ENCODE data around the gene LTB4R. TPM values are rescaled to one million over a fixed set of nuclear protein-coding genes. Genes with fewer than 3 reads are reported as not detected.

Gene LTB4R
- total RNA-seq, 1 experiment from 2014 or later = 9.4 TPM

GRCh38 chr14:24313913-24314312, 2.6 kb downstream of the LTB4R start (continued):
- TF ChIP-seq E2F5 (CRISPR knock-in tag; IDR thresholded peaks at IDR 0.05) (no peak), GABPB1 (CRISPR knock-in tag; IDR thresholded peaks at IDR 0.05) (no peak), ZNF281 (CRISPR knock-in tag; IDR thresholded peaks at IDR 0.05) (no peak), ETV6 (CRISPR knock-in tag; IDR thresholded peaks at IDR 0.05) (no peak), FOXK1 (CRISPR knock-in tag; IDR thresholded peaks at IDR 0.05) (no peak), PRRX2 (CRISPR knock-in tag; IDR thresholded peaks at IDR 0.05) (no peak)

- no peaks in the 10 kb centered on the region for H3K36me3 Mint-ChIP-seq
- no peak for DNase-seq (ENCODE audit: low spot score)
- ChIA-PET CTCF (interaction anchor here (3.2 kb wide), 1 partner anchor 18 kb away, joined by 19 read pairs; no protein-coding TSS in a partner anchor), POLR2A (no interaction called here)
- peaks cover 77% of the 10 kb centered on the region for H3K27me3 Mint-ChIP-seq (ENCODE audit: low read depth)
- no peaks in the 10 kb centered on the region for H3K9me3 Mint-ChIP-seq
- TF ChIP-seq CTCF (IDR thresholded peaks at IDR 0.05) (no peak), PRDM15 (CRISPR knock-in tag; IDR thresholded peaks at IDR 0.05) (no peak), ZBTB43 (CRISPR knock-in tag; IDR thresholded peaks at IDR 0.05) (no peak), TCF7 (CRISPR knock-in tag; IDR thresholded peaks at IDR 0.05; ENCODE audit: low read depth) (no peak)
- H3K4me3 Mint-ChIP-seq = no peak overlapping the region
- no peak overlapping the region for H3K27ac Mint-ChIP-seq
- no peak for ATAC-seq
- H3K4me1 Mint-ChIP-seq = peaks cover 7% of the 10 kb centered on the region
Measured at GRCh38 chr14:24314377-24315193, 3.3 kb downstream of the LTB4R start.

- Mint-ChIP-seq H3K27me3 (ENCODE audit: low read depth) (peaks cover 84% of the 10 kb centered on the region), H3K4me3 (no peak overlapping the region), H3K9me3 (no peaks in the 10 kb centered on the region), H3K27ac (no peak overlapping the region), H3K36me3 (no peaks in the 10 kb centered on the region), H3K4me1 (peaks cover 2% of the 10 kb centered on the region)
- TF ChIP-seq MLX (CRISPR knock-in tag; IDR thresholded peaks at IDR 0.05) (no peak), PRDM15 (CRISPR knock-in tag; IDR thresholded peaks at IDR 0.05) (0 out of 2 replicates have a peak, but pooled peaks have one; percentile 4)
- POLR2A ChIA-PET = interaction anchor here (0.6 kb wide), 1 partner anchor 69 kb away, joined by 3 read pairs; no protein-coding TSS in a partner anchor
- CTCF ChIA-PET = interaction anchor here (0.6 to 3.2 kb wide), 10 partner anchors 7 to 760 kb away, joined by 3 to 21 read pairs (median 6); partner anchors contain the start of genes CIDEB, DHRS1, KHNYN and NOP9
- no peak for ATAC-seq
- DNase-seq (ENCODE audit: low spot score) = no peak
Measured at GRCh38 chr14:24315243-24315806, 4.0 kb downstream of the LTB4R start.

Data from WTC11 (cell line).